SW480 (cell line): Measurements from ENCODE around the gene VASH1.
A peak's percentile ranks its signal among the peaks of the same experiment; 100 is the strongest.

ENCODE experiments used
- DNase-seq: peaks from one replicate; pipeline ENCODE4 v3.0.0-alpha.2; 2016; ENCODE audit warnings: low spot score

The VASH1 gene

GRCh38 chr14:76772300-76773187, 11.3 kb downstream of the VASH1 start:
- no peak for DNase-seq

- DNase-seq = peak; percentile 69
Observed at GRCh38 chr14:76773188-76773885, 12.1 kb downstream of the VASH1 start.

DNA sequence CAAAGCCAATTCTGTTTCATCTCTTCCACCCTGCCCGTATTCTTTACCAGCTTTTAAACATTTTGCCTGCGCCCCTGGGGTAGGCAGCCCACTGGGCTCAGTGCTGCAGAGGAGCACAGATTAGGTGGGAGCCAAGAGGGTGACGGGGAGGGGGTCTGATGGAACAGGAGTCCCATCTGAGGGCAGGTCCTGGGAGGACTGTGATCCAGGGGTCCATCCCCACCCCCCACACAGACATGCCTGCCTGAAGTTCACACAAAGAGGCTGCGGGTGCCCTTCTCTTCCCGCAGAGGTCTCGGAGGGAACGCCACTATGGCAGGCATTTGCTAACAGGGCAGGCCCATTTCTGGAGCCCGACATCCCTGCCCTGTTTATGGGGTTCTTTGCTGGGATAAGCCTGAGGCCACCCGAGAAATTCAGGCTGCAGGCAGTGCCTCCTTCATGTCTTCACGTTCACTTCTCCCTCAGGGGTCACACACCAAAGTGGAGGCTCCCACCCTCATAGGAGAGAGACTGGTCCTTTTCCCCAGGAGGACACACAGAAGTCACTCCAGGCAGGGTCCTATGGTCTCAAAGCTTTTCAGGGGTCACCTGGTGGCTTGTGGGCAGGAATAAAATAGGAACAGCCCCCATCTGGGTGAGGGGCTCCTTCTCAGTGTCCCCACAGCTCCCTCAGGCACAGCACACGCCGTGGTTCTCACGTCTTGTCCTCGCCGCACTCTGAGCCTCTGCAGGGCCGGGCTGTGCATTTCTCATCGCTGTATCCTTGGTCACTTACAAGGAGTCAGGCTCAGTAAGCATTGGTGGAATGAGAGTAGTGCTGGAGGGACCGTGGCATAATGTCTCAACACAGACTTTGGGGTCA, 12.9 kb downstream of the VASH1 start:
- DNase-seq = no peak

DNA sequence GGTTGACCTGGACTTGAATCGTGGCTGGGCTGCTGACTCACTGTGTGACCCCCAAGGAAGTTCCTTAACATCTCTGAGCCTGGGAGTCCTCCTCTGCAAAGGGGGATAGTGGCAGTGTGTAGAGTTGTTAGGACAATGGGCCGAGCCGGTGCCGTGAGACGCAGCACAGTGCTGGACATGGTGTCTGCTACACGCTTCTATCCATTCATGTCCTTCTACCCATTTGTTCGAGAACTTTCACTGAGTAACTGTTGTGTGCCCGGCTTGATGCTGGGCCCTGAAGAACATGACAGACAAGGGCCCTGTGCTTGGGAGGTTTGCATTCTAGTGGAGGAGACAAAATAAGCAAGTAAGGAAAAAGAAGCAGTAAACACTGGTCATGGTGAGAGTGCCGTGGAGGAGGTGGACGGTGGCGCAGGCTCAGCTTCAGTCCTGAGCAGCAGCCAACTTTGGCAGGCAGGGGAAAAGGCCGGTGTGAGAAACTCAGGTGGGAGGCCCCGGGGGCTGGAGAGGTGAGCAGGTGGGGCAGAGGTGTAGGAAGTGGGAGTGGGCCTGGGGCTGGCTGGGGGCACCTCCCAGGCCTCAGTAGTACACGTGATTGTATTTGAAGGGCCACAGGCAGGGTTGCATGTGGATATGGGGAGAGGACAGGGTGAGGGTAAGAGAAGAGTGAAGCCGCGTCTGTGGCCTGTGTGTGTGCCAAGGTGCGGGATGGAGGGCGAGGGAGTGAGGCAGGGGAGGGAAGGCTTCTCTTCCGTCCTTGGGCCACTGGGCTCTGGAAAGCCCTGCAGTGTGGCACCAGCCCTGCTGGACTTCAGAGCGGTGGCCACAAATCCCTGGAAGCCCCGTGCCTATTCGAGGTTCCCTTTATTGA, 13.8 kb downstream of the VASH1 start:
- DNase-seq = no peak

GRCh38 chr14:76775695-76776427, 14.6 kb downstream of the VASH1 start:
- DNase-seq = no peak

- no peak for DNase-seq
Observed at GRCh38 chr14:76776428-76777251, 15.4 kb downstream of the VASH1 start.

- DNase-seq = no peak
Observed at GRCh38 chr14:76777721-76778120, 16.5 kb downstream of the VASH1 start.

GRCh38 chr14:76778546-76779215, 17.4 kb downstream of the VASH1 start:
- no peak for DNase-seq

- DNase-seq = no peak
Observed at GRCh38 chr14:76779221-76780057, 18.2 kb downstream of the VASH1 start.

GRCh38 chr14:76780058-76780345, 18.7 kb downstream of the VASH1 start:
- DNase-seq = no peak

DNA sequence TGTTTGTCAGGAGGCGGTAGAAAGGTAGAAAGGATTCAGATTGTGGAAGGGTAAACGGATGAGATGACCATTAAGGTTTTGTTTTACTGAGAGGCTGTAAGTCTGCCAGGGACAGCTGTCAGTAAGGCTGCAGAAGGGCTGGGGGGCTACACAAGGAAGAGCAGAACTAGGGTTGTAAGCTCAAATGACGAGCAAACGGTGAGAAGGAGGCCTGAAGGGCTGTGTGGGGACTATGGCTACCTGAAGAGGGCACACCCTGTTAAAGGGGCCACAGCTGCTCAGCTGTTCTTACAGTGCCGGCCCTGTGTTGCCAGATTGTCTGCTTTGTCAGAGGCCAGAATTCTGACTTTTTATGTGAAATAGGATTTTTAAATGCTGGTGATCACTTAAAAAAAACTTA, 19.1 kb downstream of the VASH1 start:
- no peak for DNase-seq

DNA sequence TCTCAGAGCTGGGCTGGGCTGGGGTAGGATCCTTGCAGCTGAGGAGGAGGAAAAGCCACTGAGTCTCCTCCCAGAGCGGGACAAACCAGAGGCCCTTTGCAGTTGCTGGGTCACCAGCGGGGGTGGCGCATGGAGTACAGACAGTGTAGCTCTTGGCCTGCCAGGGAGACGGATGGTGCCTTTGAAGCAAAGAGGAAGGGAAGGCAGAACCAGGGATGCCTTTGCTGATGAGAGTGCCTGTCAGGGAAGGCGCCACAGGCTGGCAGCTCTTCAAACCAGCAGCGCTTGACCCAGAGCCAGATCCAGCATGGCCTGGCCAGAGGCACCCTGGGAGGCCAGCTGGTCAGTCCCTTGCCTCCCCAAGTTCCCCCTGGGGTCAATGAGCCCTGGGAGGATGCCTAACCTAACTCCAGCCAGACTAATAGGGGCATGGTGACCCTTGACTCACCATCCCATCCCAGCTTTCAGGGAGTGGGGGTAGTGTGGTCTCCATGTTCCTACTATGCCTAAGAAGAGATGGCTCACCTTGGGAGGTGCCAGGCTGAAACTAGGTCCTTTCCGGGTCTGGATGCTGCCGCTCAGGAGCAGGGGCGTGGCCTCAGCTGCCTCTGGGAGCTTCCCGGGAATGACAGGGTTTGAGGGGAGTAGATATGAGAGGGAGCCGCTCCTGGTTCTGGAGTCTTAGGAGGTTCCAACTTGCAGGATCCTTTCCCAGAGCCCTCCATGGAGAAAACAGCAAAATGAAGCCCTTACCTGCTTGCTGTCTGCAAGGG, 19.8 kb downstream of the VASH1 start:
- DNase-seq = no peak

GRCh38 chr14:76781648-76782051, 20.4 kb downstream of the VASH1 start:
- no peak for DNase-seq

DNA sequence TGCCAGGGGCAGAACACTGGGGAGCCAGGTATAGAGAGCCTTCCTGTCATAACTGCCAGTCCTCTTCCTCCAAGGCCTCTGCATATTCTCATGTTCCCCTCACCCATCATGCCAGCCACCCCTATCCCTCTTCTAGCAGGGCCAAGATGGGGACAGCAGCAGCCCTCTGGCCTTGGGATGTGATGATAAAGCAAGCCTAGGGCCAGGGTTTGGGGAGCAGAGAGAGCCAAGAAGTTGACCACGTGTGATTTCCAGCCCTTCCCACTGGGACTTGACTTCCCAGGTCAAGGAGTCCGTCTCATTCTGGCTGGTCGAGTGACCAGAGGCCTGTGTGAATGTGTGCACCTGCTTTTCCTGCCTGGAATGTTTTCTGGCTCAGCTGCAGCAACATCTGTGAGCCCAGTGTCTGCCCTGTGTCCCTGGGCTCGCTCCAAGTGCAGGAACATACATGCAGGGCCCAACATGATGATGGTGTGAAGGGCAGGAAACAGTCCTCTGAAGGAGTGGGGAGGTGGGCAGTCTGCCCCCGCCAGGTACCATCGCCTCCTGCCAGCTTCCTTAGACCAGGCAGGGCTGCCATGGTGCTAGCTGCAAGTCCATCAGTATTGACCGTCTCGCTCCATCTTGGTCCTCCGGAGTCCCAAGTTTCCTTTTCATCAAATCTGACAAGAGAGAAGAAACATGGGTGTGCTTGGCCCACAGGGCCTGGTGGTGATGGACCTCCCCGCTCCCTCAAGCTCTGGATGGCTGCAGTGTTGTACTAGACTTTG, 21.0 kb downstream of the VASH1 start:
- DNase-seq = no peak

GRCh38 chr14:76782885-76783566, 21.8 kb downstream of the VASH1 start:
- no peak for DNase-seq

- no peak for DNase-seq
Observed at GRCh38 chr14:76784266-76784874, 23.1 kb downstream of the VASH1 start.
